GM18870 (cell line): ENCODE data around the gene TRIL.

Experiments used
- ATAC-seq: cut with Tn5 transposase; IDR thresholded peaks from one replicate; pipeline ENCODE4 v1.9.1; 2021; ENCODE audit warnings: moderate library complexity; ENCODE audit not compliant: unreplicated experiment

TRIL gene

GRCh38 chr7:28958235-28958979, at the start of gene TRIL:
Gene TRIL, minus strand, starts transcription at chr7:28958330. Its CDS starts 284 bp downstream, at chr7:28958046.
- ATAC-seq = no peak

GRCh38 chr7:29007127-29007526, 49.0 kb upstream of the TRIL start:
- no peak for ATAC-seq

GRCh38 chr7:29005829-29006228, 47.7 kb upstream of the TRIL start:
- no peak for ATAC-seq

- ATAC-seq = no peak
These were observed 47.3 kb upstream of the TRIL start for GRCh38 chr7:29005406-29005805.

- no peak for ATAC-seq
These were observed 45.6 kb upstream of the TRIL start for GRCh38 chr7:29003703-29004102.

GRCh38 chr7:29000717-29001076, 42.6 kb upstream of the TRIL start:
- no peak for ATAC-seq

- ATAC-seq = no peak
These were observed 42.0 kb upstream of the TRIL start for GRCh38 chr7:28999895-29000716.

- no peak for ATAC-seq
These were observed 41.3 kb upstream of the TRIL start for GRCh38 chr7:28999427-28999826.

- no peak for ATAC-seq
These were observed 40.0 kb upstream of the TRIL start for GRCh38 chr7:28998105-28998504.

- no peak for ATAC-seq
These were observed 38.7 kb upstream of the TRIL start for GRCh38 chr7:28996836-28997235.

- ATAC-seq = no peak
These were observed 35.2 kb upstream of the TRIL start for GRCh38 chr7:28993371-28993770.

GRCh38 chr7:28992798-28993197, 34.7 kb upstream of the TRIL start:
- ATAC-seq = no peak

GRCh38 chr7:28990200-28990960, 32.2 kb upstream of the TRIL start:
- no peak for ATAC-seq

GRCh38 chr7:28989211-28989980, 31.3 kb upstream of the TRIL start:
- no peak for ATAC-seq

GRCh38 chr7:28988810-28989209, 30.7 kb upstream of the TRIL start:
- no peak for ATAC-seq

- ATAC-seq = no peak
These were observed 30.0 kb upstream of the TRIL start for GRCh38 chr7:28988091-28988490.

- no peak for ATAC-seq
These were observed 28.6 kb upstream of the TRIL start for GRCh38 chr7:28986765-28987110.

- no peak for ATAC-seq
These were observed 28.1 kb upstream of the TRIL start for GRCh38 chr7:28986028-28986764.

- no peak for ATAC-seq
These were observed 26.5 kb upstream of the TRIL start for GRCh38 chr7:28984631-28985030.

GRCh38 chr7:28984217-28984616, 26.1 kb upstream of the TRIL start:
- no peak for ATAC-seq
